Measurements from ENCODE around the gene AJAP1. TPM values are rescaled to one million over a fixed set of nuclear protein-coding genes. Genes with fewer than 3 reads are reported as not detected.

AJAP1 gene
- total and polyA plus RNA-seq, 2 of the 8 experiments (the other 6 are each of a cell fraction or from before 2014, with no cell fraction given) = 1.9 to 6.2 TPM

DNA sequence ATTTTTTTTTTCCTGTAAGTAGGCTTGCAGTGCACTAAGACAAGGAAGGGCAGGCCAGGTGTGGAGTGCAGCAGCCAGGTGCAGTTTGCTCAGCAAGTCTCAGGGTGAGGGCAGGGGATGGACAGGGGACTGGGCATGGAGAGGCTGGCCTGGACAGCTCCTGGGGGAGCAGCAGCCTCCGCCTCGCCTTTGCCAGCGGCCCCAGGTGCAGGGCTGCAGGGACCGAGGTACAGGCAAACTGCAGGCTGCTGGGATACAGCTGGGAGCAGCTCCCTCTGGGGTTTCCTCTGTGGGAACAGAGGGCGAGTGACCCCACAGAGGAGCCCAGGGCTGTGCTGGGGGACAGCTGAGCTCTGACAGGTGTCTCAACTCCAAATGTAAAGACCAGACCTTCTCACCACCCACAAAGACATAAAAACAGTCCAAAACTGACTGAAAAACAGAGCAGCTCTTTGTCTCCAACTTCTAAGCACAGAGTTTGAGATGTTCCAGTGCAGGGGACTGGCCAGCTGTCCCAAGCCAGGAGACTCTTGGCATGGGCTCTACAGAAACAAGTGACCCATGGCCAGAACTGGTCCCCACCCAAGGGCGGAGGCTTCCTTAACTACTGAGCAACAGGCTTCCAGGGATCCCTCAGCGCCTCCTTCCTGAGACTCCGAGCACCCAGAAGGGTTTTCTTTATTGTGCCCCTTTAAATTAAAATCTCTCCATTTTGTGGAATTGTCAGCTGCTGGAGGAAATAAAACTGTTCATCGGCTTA lies 27.7 kb upstream of the AJAP1 start:
- no peak for FAIRE-seq
- H2AFZ ChIP-seq (ENCODE audit: low read length) = no peak overlapping the region
- H3K23me2 ChIP-seq (ENCODE audit: low read depth, low read length) = no peaks in the 10 kb centered on the region
- no peaks in the 10 kb centered on the region for H3K79me1 ChIP-seq (ENCODE audit: low read depth, low read length)
- H2BK15ac ChIP-seq (ENCODE audit: low read length) = no peak overlapping the region
- no peak overlapping the region for H3K4me3 ChIP-seq (ENCODE audit: extremely low read depth in 1 of 4, insufficient read depth in 2 of 4, low read depth in 3 of 4, low read length in 4 of 4)
- H3K27me3 ChIP-seq (replicated peaks in 1 of 4; ENCODE audit: control insufficient read depth in 3 of 4, extremely low read depth in 1 of 4, insufficient read depth in 3 of 4, low read length in 3 of 4) = no peaks in the 10 kb centered on the region
- H3K9me3 ChIP-seq (ENCODE audit: insufficient read depth in 2 of 2, low read depth in 1 of 2, low read length in 1 of 2) = no peaks in the 10 kb centered on the region
- no peak overlapping the region for H2BK20ac ChIP-seq (ENCODE audit: low read length)
- DNase-seq (ENCODE audit: low read depth in 1 of 2, low spot score in 2 of 2) = no peak
- H2BK5ac ChIP-seq (ENCODE audit: low read depth, low read length) = no peak overlapping the region
- no peak overlapping the region for H3K4ac ChIP-seq (replicated peaks; ENCODE audit: insufficient read length, low read depth, low read length)
- ChIA-PET POLR2A (ENCODE audit: partially characterized antibody) (no interaction called here), CTCF (ENCODE audit: partially characterized antibody) (interaction anchor here (0.7 kb wide), 1 partner anchor 25 kb away, joined by 4 read pairs; no protein-coding TSS in a partner anchor)
- no peaks in the 10 kb centered on the region for H3K36me3 ChIP-seq (ENCODE audit: control insufficient read depth in 2 of 4, insufficient read depth in 4 of 4, low read length in 3 of 4)
- no peaks in the 10 kb centered on the region for H4K20me1 ChIP-seq (replicated peaks in 1 of 2; ENCODE audit: control insufficient read depth in 1 of 2, insufficient read depth in 2 of 2, low read length in 2 of 2)
- H2AK5ac ChIP-seq (ENCODE audit: low read depth, low read length) = no peak overlapping the region
- no peaks in the 10 kb centered on the region for H3K79me2 ChIP-seq (ENCODE audit: control insufficient read depth in 1 of 2, insufficient read depth in 2 of 2, low read length in 2 of 2)
- WGBS, 2 experiments (ENCODE audit: extremely low coverage in 1 of 2, insufficient coverage in 1 of 2, insufficient read length in 1 of 2, insufficient replicate concordance in 2 of 2, low coverage in 1 of 2, low lambda C conversion rate in 2 of 2, missing lambda C conversion rate in 1 of 2) = 85% methylated on average over 9 of the region's 9 CpGs; no CpG with 5 or more reads in 1 of the 2 experiments
- H4K5ac ChIP-seq (ENCODE audit: insufficient read length, low read depth, low read length) = no peak overlapping the region
- no peak overlapping the region for H3K18ac ChIP-seq (ENCODE audit: extremely low read depth, low read length)
- no peak overlapping the region for H4K8ac ChIP-seq (ENCODE audit: extremely low read depth, insufficient read depth, low read length)
- no peak overlapping the region for H3K23ac ChIP-seq (ENCODE audit: insufficient read length)
- no peak overlapping the region for H4K91ac ChIP-seq (replicated peaks; ENCODE audit: insufficient read length, low read length)
- H2BK12ac ChIP-seq (ENCODE audit: low read depth, low read length) = no peak overlapping the region
- H3K27ac ChIP-seq (ENCODE audit: low read depth, low read length) = no peak overlapping the region
- H3K56ac ChIP-seq (replicated peaks; ENCODE audit: insufficient read length, low read depth, low read length) = no peak overlapping the region
- no peak overlapping the region for H2BK120ac ChIP-seq (replicated peaks; ENCODE audit: low read depth, low read length)
- H3K4me1 ChIP-seq (replicated peaks in 1 of 4; ENCODE audit: control insufficient read depth in 3 of 4, insufficient read depth in 4 of 4, low read length in 3 of 4) = no peaks in the 10 kb centered on the region; a peak in 1 of 7 replicates
- no peak overlapping the region for H3K9ac ChIP-seq (replicated peaks in 1 of 4; ENCODE audit: extremely low read depth in 1 of 4, low read depth in 3 of 4, low read length in 3 of 4)
- H3K4me2 ChIP-seq (ENCODE audit: insufficient read depth in 1 of 2, low read depth in 2 of 2, low read length in 2 of 2) = no peak overlapping the region
- H3K14ac ChIP-seq (ENCODE audit: insufficient read length) = no peak overlapping the region
- TF ChIP-seq EZH2 (IDR thresholded peaks at IDR 0.05; ENCODE audit: low read depth, low read length, severe bottlenecking) (no peak), CREB1 (IDR thresholded peaks at IDR 0.05) (no peak), TAF1 (IDR thresholded peaks at IDR 0.05; ENCODE audit: low read depth, low read length) (no peak), KDM5A (IDR thresholded peaks at IDR 0.05; ENCODE audit: low read length) (no peak), HDAC6 (IDR thresholded peaks at IDR 0.05; ENCODE audit: low read depth, low read length) (no peak), SP4 (IDR thresholded peaks at IDR 0.05; ENCODE audit: low read length) (no peak), POLR2AphosphoS5 (IDR thresholded peaks at IDR 0.05; ENCODE audit: low read depth, low read length) (no peak), SP1 (IDR thresholded peaks at IDR 0.05; ENCODE audit: low read depth, low read length) (no peak), KDM4A (IDR thresholded peaks at IDR 0.05; ENCODE audit: low read depth, low read length, severe bottlenecking) (no peak), TEAD4 (IDR thresholded peaks at IDR 0.05; ENCODE audit: low read depth, low read length) (no peak), POLR2A (IDR thresholded peaks at IDR 0.05; ENCODE audit: control extremely low read depth in 1 of 2, low read depth in 2 of 2, low read length in 2 of 2) (no peak)
- TF ChIP-seq, protein P1, sequence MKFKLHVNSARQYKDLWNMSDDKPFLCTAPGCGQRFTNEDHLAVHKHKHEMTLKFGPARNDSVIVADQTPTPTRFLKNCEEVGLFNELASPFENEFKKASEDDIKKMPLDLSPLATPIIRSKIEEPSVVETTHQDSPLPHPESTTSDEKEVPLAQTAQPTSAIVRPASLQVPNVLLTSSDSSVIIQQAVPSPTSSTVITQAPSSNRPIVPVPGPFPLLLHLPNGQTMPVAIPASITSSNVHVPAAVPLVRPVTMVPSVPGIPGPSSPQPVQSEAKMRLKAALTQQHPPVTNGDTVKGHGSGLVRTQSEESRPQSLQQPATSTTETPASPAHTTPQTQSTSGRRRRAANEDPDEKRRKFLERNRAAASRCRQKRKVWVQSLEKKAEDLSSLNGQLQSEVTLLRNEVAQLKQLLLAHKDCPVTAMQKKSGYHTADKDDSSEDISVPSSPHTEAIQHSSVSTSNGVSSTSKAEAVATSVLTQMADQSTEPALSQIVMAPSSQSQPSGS (IDR thresholded peaks at IDR 0.05; ENCODE audit: low read length) = no peak

Measured in H1 (cell line).